ENCODE data around the gene UMPS. TPM values are rescaled to one million over a fixed set of nuclear protein-coding genes. Genes with fewer than 3 reads are reported as not detected.
"Not testable (repeated sequence)": the region's sequence is repeated elsewhere in the genome, so short reads cannot be mapped to it uniquely, and the experiment has no call there.

Gene UMPS
- total RNA-seq, 1 donor from 2014 or later = 51.6 TPM

DNA sequence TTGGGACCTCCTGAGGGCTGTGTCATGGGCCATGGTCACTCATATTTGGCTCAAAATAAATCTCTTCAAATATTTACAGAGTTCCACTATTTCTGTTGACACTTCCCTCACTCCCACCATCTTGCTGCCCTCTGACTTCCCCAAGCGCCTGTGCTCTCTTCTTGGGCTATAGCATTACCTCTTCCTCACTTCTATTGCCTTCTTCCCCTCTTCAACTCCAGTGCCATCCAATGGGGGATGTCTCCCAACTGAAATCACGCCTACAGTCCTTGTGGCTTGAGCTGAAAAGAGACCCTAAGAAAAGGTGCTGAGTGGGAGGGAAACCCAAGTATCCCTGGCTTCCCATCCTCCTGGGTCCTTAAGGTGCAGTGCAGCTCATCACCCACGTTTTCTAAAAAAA lies 21.8 kb downstream of the UMPS start:
- Mint-ChIP-seq H3K4me1 (ENCODE audit: unreplicated experiment) (no peaks in the 10 kb centered on the region), H3K27me3 (peaks cover 6% of the 10 kb centered on the region), H3K4me3 (no peak overlapping the region), H3K27ac (peak overlapping the region; percentile 37), H3K9me3 (no peaks in the 10 kb centered on the region), H3K36me3 (peaks cover 9% of the 10 kb centered on the region)
- TF ChIP-seq, protein P1, sequence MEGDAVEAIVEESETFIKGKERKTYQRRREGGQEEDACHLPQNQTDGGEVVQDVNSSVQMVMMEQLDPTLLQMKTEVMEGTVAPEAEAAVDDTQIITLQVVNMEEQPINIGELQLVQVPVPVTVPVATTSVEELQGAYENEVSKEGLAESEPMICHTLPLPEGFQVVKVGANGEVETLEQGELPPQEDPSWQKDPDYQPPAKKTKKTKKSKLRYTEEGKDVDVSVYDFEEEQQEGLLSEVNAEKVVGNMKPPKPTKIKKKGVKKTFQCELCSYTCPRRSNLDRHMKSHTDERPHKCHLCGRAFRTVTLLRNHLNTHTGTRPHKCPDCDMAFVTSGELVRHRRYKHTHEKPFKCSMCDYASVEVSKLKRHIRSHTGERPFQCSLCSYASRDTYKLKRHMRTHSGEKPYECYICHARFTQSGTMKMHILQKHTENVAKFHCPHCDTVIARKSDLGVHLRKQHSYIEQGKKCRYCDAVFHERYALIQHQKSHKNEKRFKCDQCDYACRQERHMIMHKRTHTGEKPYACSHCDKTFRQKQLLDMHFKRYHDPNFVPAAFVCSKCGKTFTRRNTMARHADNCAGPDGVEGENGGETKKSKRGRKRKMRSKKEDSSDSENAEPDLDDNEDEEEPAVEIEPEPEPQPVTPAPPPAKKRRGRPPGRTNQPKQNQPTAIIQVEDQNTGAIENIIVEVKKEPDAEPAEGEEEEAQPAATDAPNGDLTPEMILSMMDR (conservative IDR thresholded peaks at IDR 0.05) = no peak
- DNase-seq (ENCODE audit: extremely low spot score, unreplicated experiment) = no peak

DNA sequence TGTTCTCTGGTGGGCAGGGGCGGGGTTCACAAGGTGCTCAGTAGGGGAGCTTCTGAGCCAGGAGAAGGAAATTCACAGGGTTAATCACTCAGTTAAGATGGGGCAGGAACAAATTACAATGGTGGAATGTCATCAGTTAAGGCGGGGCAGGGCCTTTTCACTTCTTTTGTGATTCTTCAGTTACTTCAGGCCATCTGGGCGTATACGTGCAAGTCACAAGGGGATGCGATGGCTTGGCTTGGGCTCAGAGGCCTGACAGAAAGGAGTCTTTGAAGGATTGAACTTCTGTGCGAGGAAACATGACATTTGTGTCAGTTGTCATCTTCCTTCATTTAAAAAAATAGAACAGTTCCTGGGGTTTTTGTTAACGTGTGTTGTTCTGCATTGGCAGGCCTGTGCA lies 27.7 kb downstream of the UMPS start:
- H3K4me3 Mint-ChIP-seq; DNase-seq (ENCODE audit: extremely low spot score, unreplicated experiment); H3K9me3 Mint-ChIP-seq: not testable (repeated sequence)
- Mint-ChIP-seq H3K36me3 (peaks cover 12% of the 10 kb centered on the region), H3K27me3 (peaks cover 11% of the 10 kb centered on the region), H3K4me1 (ENCODE audit: unreplicated experiment) (peaks cover 32% of the 10 kb centered on the region), H3K27ac (peak overlapping the region; percentile 90)

DNA sequence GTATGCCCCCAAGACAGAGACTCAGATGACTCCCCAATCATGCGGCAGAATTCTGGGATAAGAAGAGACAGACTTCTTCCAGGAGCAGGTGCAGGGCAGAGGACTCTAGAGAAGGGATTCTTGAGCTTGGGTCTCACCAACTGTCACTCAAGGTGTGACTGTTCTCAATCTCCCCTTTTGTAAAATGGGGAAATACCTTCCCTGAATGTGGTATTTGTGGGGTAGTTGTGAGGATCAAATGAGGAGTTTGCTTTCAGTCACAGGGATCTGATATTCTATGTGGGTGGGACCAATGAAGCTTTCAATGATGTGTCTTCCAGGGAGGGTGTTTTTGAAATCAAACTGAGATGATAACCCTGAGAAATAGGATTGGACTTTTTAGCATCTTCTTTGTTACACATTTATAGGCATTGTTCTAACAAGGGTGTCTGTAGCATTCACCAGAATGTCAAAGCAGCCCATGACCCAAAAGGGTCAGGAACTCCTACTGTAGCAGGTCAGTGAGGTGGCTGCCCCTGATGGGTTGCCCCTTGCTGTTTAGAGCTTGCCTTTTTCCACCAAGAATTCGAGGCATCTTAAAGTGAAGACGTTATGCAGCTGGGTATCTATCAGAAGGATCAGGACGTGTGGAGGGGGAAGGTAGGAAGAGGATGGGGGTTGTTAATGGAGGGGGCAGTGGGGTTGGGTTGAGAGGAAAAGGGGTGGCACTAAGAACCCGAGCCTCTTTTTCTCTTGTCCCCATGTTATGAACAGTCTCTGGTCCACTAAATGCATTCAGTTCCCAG lies 28.8 kb downstream of the UMPS start:
- Mint-ChIP-seq H3K27ac (peak overlapping the region; percentile 90), H3K9me3 (no peaks in the 10 kb centered on the region), H3K4me3 (no peak overlapping the region), H3K36me3 (peaks cover 12% of the 10 kb centered on the region), H3K27me3 (peaks cover 11% of the 10 kb centered on the region), H3K4me1 (ENCODE audit: unreplicated experiment) (peaks cover 33% of the 10 kb centered on the region)
- DNase-seq (ENCODE audit: extremely low spot score, unreplicated experiment) = no peak
- TF ChIP-seq, protein P1 (conservative IDR thresholded peaks at IDR 0.05) = no peak

DNA sequence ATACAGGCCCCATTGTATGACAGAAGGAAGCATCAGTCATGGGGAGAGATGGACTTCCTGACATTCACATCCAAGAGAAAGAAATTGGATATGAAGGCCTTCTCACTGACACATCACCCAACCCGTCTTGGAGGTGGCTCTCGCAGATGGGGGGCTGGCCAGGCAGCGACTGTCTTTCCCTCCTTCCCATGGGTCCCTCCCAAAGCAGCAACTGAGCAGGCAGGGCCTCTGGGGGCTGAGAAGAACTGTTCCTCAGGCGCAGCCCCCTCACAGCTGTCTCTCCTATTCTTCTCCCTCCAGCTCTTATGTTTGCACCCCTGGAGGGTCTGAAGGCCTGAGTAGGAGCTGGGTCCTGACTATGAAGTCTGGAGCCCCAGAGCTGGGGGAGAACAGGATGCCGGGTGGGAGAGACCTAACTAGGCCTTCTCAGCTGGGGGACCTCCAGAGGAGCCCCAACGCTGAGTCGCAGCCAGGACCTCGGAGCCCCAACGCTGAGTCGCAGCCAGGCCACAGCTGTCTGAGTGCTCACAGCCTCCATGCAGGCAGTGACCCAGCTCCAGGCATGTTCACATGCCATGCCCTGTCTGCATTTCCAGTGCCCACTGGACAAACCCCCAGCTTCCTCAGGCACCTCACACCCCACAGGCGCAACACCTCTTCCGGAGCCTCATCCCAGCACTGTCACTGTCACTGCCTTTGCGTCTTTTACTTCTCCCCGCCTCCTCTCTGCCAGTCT lies 29.6 kb downstream of the UMPS start:
- H3K4me1 Mint-ChIP-seq (ENCODE audit: unreplicated experiment) = peaks cover 33% of the 10 kb centered on the region

DNA sequence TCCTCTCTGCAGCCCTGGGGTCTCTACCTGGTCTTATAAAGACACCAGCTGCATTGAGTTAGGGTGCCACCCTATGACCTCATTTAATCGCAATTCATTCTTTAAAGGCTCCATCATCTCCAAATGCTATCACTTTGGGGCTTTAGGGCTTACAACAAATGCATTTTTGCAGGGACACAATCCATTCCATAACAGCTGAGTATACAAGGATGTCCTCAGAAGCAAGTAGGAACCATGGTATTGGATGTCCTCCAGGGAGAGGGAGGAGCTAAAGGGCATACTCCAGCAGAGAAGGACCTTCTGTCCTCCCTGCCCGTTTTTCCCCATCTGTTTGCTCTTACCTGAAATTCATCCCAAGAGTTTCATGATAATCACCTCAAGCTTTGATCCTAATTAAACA lies 30.3 kb downstream of the UMPS start:
- peaks cover 36% of the 10 kb centered on the region for H3K4me1 Mint-ChIP-seq (ENCODE audit: unreplicated experiment)
- DNase-seq (ENCODE audit: extremely low spot score, unreplicated experiment) = no peak
- H3K36me3 Mint-ChIP-seq = peaks cover 8% of the 10 kb centered on the region
- TF ChIP-seq, protein P1 (conservative IDR thresholded peaks at IDR 0.05) = no peak
- H3K27me3 Mint-ChIP-seq = peaks cover 8% of the 10 kb centered on the region
- H3K27ac Mint-ChIP-seq = no peak overlapping the region
- no peaks in the 10 kb centered on the region for H3K9me3 Mint-ChIP-seq
- no peak overlapping the region for H3K4me3 Mint-ChIP-seq

More for the DNA sequence above, 29.6 kb downstream of the UMPS start:
- TF ChIP-seq, protein P1 (conservative IDR thresholded peaks at IDR 0.05) = no peak
- H3K27ac Mint-ChIP-seq = no peak overlapping the region
- peaks cover 11% of the 10 kb centered on the region for H3K27me3 Mint-ChIP-seq
- H3K4me3 Mint-ChIP-seq = no peak overlapping the region
- no peaks in the 10 kb centered on the region for H3K9me3 Mint-ChIP-seq
- no peak for DNase-seq (ENCODE audit: extremely low spot score, unreplicated experiment)
- H3K36me3 Mint-ChIP-seq = peaks cover 12% of the 10 kb centered on the region

DNA sequence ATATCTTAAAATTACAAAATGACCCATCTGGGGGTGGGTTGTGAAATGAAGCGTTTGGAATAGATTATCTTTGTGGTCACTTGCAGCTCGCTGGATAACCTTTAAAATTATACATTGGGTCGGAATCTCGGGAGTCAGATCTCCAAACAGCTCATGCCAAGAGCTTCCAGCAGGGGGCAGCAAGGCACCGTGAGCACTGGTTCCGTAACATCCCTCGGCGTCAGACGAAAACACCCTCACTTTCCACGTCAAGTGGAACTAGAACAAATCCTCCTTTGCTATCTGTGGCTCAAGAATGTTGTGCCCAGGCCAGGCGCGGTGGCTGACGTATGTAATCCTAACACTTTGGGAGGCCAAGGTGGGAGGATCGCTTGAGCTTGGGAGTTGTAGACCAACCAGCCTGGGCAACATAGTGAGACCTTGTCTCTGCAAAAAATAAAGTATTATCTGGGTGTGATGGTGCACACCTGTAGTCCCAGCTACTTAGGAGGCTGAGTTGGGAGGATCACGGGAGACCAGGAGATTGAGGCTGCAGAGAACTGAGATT lies 31.1 kb downstream of the UMPS start:
- H3K4me1 Mint-ChIP-seq (ENCODE audit: unreplicated experiment) = peaks cover 41% of the 10 kb centered on the region
- H3K9me3 Mint-ChIP-seq = no peaks in the 10 kb centered on the region
- TF ChIP-seq, protein P1 (conservative IDR thresholded peaks at IDR 0.05) = peak; percentile 98
- peaks cover 13% of the 10 kb centered on the region for H3K36me3 Mint-ChIP-seq
- DNase-seq (ENCODE audit: extremely low spot score, unreplicated experiment) = peak; percentile 82
- peak overlapping the region; percentile 47 for H3K27ac Mint-ChIP-seq
- H3K27me3 Mint-ChIP-seq = peaks cover 8% of the 10 kb centered on the region
- peak overlapping the region; percentile 66 for H3K4me3 Mint-ChIP-seq
